Neural progenitor cell (in vitro differentiated cells): ENCODE data around the gene IPO13. TPM values are rescaled to one million over a fixed set of nuclear protein-coding genes. Genes with fewer than 3 reads are reported as not detected.
A peak's percentile ranks its signal among the peaks of the same experiment; 100 is the strongest.

Experiments
- DNase-seq: peaks from one replicate; pipeline ENCODE4 v3.0.0-alpha.2; 2016; ENCODE audit warnings: low spot score
- H2AFZ ChIP-seq: fragments of 200-600 bp; sonication (generic); replicated peaks from 2 replicates; pipeline ENCODE4 v1.6.1; 2016; ENCODE audit warnings: antibody characterized with exemption
- H3F3A ChIP-seq: fragments of 200-600 bp; sonication (generic); 2 replicates; pipeline ENCODE4 v1.6.1; 2016; ENCODE audit warnings: antibody characterized with exemption, low read depth
- H3K27ac ChIP-seq: fragments of 200-600 bp; sonication (generic); 2 replicates; pipeline ENCODE4 v1.5.1; 2016; ENCODE audit warnings: mild to moderate bottlenecking
- H3K27me3 ChIP-seq: fragments of 200-600 bp; sonication (generic); 2 replicates; pipeline ENCODE4 v1.6.1; 2016; ENCODE audit warnings: mild to moderate bottlenecking, moderate library complexity
- H3K36me3 ChIP-seq: fragments of 200-600 bp; sonication (generic); 2 replicates; pipeline ENCODE4 v1.5.1; 2016
- H3K4me1 ChIP-seq: fragments of 200-600 bp; sonication (generic); 2 replicates; pipeline ENCODE4 v1.6.1; 2016; ENCODE audit warnings: mixed run types
- H3K4me2 ChIP-seq: fragments of 200-600 bp; sonication (generic); 2 replicates; pipeline ENCODE4 v1.6.1; 2016
- H3K4me3 ChIP-seq: fragments of 200-600 bp; sonication (generic); 2 replicates; pipeline ENCODE4 v1.5.1; 2016
- H3K79me2 ChIP-seq: fragments of 200-600 bp; sonication (generic); 2 replicates; pipeline ENCODE4 v1.6.1; 2016; ENCODE audit warnings: low read depth
- H3K9ac ChIP-seq: fragments of 200-600 bp; sonication (generic); 2 replicates; pipeline ENCODE4 v1.6.1; 2016
- H3K9me3 ChIP-seq: fragments of 200-600 bp; sonication (generic); 2 replicates; pipeline ENCODE4 v1.5.1; 2016; ENCODE audit warnings: low read depth
- H4K20me1 ChIP-seq: fragments of 200-600 bp; sonication (generic); 2 replicates; pipeline ENCODE4 v1.6.1; 2016; ENCODE audit warnings: low read depth
- H3K27ac Mint-ChIP-seq: 3 replicates; pipeline ENCODE4 v1.8.0; 2021; ENCODE audit warnings: mixed read lengths
- H3K27me3 Mint-ChIP-seq: 2 replicates; pipeline ENCODE4 v1.8.0; 2022; ENCODE audit warnings: low read depth, mild to moderate bottlenecking, inconsistent platforms, moderate library complexity, mixed read lengths; ENCODE audit not compliant: insufficient read depth
- H3K36me3 Mint-ChIP-seq: 3 replicates; pipeline ENCODE4 v1.8.0; 2021; ENCODE audit warnings: mixed read lengths
- H3K4me1 Mint-ChIP-seq: 3 replicates; pipeline ENCODE4 v1.8.0; 2021; ENCODE audit warnings: mixed read lengths
- H3K4me3 Mint-ChIP-seq: 3 replicates; pipeline ENCODE4 v1.8.0; 2021; ENCODE audit warnings: mild to moderate bottlenecking, moderate library complexity, mixed read lengths
- H3K9me3 Mint-ChIP-seq: 3 replicates; pipeline ENCODE4 v1.8.0; 2020; ENCODE audit warnings: mixed read lengths
- CTCF ChIP-seq: fragments of 200-600 bp; sonication (generic); IDR thresholded peaks from 2 replicates; pipeline ENCODE4 v1.5.1; 2017; ENCODE audit warnings: antibody characterized with exemption, mild to moderate bottlenecking
- EZH2 ChIP-seq: fragments of 200-600 bp; sonication (generic); IDR thresholded peaks from 2 replicates; pipeline ENCODE4 v1.6.1; 2017; ENCODE audit warnings: antibody characterized with exemption, mild to moderate bottlenecking, moderate library complexity
- EZH2phosphoT487 ChIP-seq: fragments of 200-600 bp; sonication (generic); IDR thresholded peaks from 2 replicates; pipeline ENCODE4 v1.6.1; 2017; ENCODE audit warnings: antibody characterized with exemption
- total RNA-seq: library from RNA; depleted of rRNA; stranded (reverse); fragments of >200 nt; gene quantifications from 2 replicates; pipeline ENCODE4 v1.2.3, GENCODE V29; 2015; ENCODE audit warnings: low replicate concordance

The IPO13 gene
- total RNA-seq, 1 donor from 2014 or later = 7.2 TPM

DNA sequence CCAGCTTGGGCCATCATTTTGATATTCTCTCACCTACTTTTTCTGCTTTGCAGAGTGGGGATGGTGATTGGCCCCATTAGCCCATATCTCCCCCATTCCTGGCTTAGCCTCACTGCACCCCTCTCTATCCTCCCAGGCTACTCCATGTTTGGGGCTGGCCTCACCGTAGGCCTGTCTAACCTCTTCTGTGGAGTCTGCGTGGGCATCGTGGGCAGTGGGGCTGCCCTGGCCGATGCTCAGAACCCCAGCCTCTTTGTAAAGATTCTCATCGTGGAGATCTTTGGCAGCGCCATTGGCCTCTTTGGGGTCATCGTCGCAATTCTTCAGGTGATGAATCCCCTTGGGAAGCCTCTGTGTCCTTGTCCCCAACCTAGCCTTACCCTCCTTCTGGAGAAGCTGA lies 30.1 kb downstream of the IPO13 start:
- Histone ChIP-seq H2AFZ (no peak overlapping the region), H3K27ac (no peak overlapping the region), H4K20me1 (peaks cover 36% of the 10 kb centered on the region), H3K9me3 (no peaks in the 10 kb centered on the region), H3K36me3 (no peaks in the 10 kb centered on the region), H3K27me3 (no peaks in the 10 kb centered on the region), H3K4me3 (no peak overlapping the region), H3K79me2 (peaks cover 34% of the 10 kb centered on the region), H3K4me1 (peaks cover 8% of the 10 kb centered on the region), H3F3A (peaks cover 46% of the 10 kb centered on the region), H3K9ac (no peak overlapping the region), H3K4me2 (no peak overlapping the region)
- peak overlapping the region; percentile 97 for H3K4me3 Mint-ChIP-seq
- peaks cover 51% of the 10 kb centered on the region for H3K4me1 Mint-ChIP-seq
- H3K36me3 Mint-ChIP-seq = peaks cover 12% of the 10 kb centered on the region
- DNase-seq = no peak
- H3K27ac Mint-ChIP-seq = no peak overlapping the region
- no peaks in the 10 kb centered on the region for H3K9me3 Mint-ChIP-seq
- no peak for TF ChIP-seq EZH2phosphoT487
- no peak for TF ChIP-seq EZH2
- TF ChIP-seq CTCF = no peak
- peaks cover 4% of the 10 kb centered on the region for H3K27me3 Mint-ChIP-seq

DNA sequence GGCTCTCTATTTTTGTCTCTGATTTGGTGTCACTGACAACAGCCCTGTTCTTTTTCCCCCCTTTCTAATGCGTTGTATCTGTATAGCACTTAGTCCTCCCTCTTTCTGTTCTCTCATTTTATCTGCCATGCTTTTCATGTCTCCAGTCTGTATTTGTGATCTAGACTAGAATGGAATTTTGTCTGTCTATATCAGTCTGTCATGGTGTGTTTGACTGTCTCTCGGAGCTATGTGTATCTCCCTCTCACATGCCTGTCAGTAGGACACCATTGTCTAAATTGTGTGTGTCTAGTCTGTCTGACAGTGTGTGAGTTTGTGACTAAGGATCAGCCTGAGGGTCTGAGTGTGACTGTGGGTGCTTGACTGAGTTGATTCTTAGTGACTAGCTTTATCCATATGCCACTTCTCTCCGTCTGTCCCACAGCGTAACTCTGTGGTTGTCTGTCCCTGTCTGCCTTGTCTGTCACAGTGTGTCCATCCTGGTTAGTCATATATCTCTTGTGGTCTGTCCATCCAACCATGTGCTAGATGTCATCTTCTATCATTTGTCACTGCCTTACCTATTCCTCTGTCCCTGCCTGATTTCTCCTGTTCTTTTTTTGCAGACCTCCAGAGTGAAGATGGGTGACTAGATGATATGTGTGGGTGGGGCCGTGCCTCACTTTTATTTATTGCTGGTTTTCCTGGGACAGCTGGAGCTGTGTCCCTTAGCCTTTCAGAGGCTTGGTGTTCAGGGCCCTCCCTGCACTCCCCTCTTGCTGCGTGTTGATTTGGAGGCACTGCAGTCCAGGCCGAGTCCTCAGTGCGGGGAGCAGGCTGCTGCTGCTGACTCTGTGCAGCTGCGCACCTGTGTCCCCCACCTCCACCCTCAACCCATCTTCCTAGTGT lies 30.9 kb downstream of the IPO13 start:
- Histone ChIP-seq H3F3A (peaks cover 46% of the 10 kb centered on the region), H3K27ac (no peak overlapping the region), H3K4me1 (peaks cover 8% of the 10 kb centered on the region), H3K4me2 (no peak overlapping the region), H2AFZ (no peak overlapping the region), H4K20me1 (peaks cover 36% of the 10 kb centered on the region), H3K27me3 (no peaks in the 10 kb centered on the region), H3K9ac (no peak overlapping the region), H3K9me3 (no peaks in the 10 kb centered on the region), H3K79me2 (peaks cover 34% of the 10 kb centered on the region), H3K4me3 (no peak overlapping the region), H3K36me3 (no peaks in the 10 kb centered on the region)
- H3K9me3 Mint-ChIP-seq = no peaks in the 10 kb centered on the region
- peak overlapping the region; percentile 97 for H3K4me3 Mint-ChIP-seq
- peaks cover 15% of the 10 kb centered on the region for H3K36me3 Mint-ChIP-seq
- H3K27me3 Mint-ChIP-seq = peaks cover 4% of the 10 kb centered on the region
- peaks cover 54% of the 10 kb centered on the region for H3K4me1 Mint-ChIP-seq
- no peak overlapping the region for H3K27ac Mint-ChIP-seq
- TF ChIP-seq CTCF = no peak
- DNase-seq = no peak

DNA sequence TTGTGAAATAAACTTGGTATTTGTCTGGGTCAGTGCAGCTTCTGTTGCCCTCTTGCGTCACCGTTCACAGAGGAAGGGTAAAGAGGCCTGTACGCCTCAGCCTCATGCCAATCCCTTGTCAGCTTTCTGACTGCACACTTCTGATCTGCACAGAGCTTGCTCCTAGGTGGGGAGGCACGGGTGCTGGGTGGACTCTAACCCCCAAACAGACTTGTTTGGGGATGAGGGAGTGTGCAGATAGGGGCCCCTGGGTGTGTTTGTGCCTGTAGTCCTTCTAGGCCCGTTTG lies 31.5 kb downstream of the IPO13 start:
- H3K36me3 ChIP-seq = no peaks in the 10 kb centered on the region
- H3K27me3 ChIP-seq = no peaks in the 10 kb centered on the region
- Mint-ChIP-seq H3K4me1 (peaks cover 54% of the 10 kb centered on the region), H3K9me3 (no peaks in the 10 kb centered on the region), H3K4me3 (peak overlapping the region; percentile 97), H3K36me3 (peaks cover 16% of the 10 kb centered on the region), H3K27me3 (peaks cover 4% of the 10 kb centered on the region), H3K27ac (no peak overlapping the region)
- peaks cover 43% of the 10 kb centered on the region for H3F3A ChIP-seq
- H2AFZ ChIP-seq = no peak overlapping the region
- peaks cover 34% of the 10 kb centered on the region for H3K79me2 ChIP-seq
- H3K4me3 ChIP-seq = peak overlapping the region; percentile 91
- peaks cover 8% of the 10 kb centered on the region for H3K4me1 ChIP-seq
- no peak overlapping the region for H3K9ac ChIP-seq
- peaks cover 36% of the 10 kb centered on the region for H4K20me1 ChIP-seq
- no peak overlapping the region for H3K27ac ChIP-seq
- peak overlapping the region; percentile 99 for H3K4me2 ChIP-seq
- H3K9me3 ChIP-seq = no peaks in the 10 kb centered on the region
- DNase-seq = no peak
- no peak for TF ChIP-seq EZH2phosphoT487
- TF ChIP-seq EZH2 = no peak
- no peak for TF ChIP-seq CTCF
